ENCODE results near the gene ALG9.
"Not testable (repeated sequence)": the region's sequence is repeated elsewhere in the genome, so short reads cannot be mapped to it uniquely, and the experiment has no call there.

Gene ALG9, protein sequence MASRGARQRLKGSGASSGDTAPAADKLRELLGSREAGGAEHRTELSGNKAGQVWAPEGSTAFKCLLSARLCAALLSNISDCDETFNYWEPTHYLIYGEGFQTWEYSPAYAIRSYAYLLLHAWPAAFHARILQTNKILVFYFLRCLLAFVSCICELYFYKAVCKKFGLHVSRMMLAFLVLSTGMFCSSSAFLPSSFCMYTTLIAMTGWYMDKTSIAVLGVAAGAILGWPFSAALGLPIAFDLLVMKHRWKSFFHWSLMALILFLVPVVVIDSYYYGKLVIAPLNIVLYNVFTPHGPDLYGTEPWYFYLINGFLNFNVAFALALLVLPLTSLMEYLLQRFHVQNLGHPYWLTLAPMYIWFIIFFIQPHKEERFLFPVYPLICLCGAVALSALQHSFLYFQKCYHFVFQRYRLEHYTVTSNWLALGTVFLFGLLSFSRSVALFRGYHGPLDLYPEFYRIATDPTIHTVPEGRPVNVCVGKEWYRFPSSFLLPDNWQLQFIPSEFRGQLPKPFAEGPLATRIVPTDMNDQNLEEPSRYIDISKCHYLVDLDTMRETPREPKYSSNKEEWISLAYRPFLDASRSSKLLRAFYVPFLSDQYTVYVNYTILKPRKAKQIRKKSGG

DNA sequence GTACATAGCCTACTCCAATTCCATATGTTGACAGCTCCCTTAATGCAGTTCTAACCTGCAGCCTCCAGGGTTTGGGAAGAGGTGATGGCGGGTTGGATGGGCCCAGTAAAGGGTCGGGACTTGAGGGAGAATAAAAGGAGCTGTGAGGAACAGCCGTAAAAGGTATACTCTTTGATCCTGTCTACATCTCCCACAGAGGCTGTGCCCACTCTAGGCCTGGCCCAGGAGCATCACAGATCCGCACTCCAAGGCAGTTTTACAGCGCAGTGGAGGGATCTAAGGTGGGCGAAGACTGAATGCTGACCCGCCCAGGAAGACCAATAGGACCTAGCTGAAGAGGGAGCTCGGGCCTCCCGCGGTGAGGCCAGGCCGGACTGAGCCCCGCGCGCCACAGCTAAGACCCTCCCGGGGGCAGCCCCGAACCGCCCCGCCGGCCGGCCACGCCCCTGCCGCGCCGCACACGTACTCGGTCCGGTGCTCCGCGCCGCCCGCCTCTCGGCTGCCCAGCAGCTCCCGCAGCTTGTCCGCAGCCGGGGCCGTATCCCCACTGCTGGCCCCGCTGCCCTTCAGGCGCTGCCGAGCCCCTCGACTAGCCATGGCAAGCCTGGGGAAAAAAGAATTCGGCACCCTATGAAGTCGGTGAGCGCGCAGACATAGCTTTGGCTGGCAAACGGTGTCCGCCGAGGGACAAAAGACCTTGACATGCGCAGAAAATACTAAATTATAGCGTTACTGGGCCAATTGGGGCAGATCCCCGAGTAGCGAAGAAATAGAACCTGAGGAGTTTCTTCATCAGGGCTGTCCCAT lies at the start of gene ALG9:
Gene ALG9, minus strand, starts transcription at position 696 of the 807 bp plus-strand sequence. Its CDS starts 99 bp downstream, at position 597.
- FAIRE-seq, result peak; percentile 82

GRCh38 chr11:111920908-111921307 lies 49.5 kb upstream of the ALG9 start:
- no peak for FAIRE-seq

- peak; percentile 93 for FAIRE-seq
Observed at GRCh38 chr11:111918390-111919256, 47.2 kb upstream of the ALG9 start, which contains the start of gene C11orf52. TSS of gene C11orf52 (plus strand) at chr11:111918913. CDS start at chr11:111918973, 60 bp downstream.

DNA sequence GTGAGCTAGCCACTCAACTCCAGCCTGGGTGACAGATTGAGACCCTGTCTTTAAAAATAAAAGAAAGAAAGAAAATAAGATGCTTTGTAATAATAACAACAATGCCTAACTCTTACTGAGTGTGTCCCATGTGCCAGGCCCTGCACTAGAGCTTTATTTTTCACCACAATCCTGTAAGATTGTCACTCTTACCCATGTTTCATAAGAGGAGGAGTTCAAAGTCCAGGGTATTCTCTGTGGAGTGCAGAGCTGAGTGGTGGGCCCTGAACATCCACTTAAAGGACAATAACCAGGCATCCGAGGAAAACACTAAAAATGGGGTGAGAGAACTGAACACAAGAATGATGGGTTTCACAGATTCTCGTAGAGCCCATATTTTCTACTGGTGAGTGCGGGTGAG lies 46.4 kb upstream of the ALG9 start:
- FAIRE-seq, result no peak

- no peak for FAIRE-seq
Observed at GRCh38 chr11:111917312-111917711, 45.9 kb upstream of the ALG9 start.

DNA sequence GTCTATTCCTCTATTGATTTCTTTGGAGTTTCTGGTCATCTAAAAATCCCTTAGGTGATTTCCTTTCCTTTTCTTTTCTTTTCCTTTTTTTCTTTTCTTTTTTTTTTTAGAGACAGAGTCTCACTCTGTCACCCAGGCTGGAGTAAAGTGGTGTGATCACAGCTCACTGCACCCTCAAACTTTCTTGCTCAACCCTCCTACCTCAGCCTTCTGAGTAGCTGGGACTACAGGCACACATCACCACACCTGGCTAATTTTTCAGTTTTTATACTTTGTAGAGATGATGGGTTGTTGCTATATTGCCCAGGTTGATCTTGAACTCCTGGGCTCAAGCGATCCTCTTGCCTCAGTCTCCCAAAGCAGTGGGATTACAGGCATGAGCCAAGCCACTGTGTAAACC lies 45.4 kb upstream of the ALG9 start:
- FAIRE-seq, result no peak

- FAIRE-seq, result no peak
Observed at GRCh38 chr11:111913997-111914396, 42.6 kb upstream of the ALG9 start.

DNA sequence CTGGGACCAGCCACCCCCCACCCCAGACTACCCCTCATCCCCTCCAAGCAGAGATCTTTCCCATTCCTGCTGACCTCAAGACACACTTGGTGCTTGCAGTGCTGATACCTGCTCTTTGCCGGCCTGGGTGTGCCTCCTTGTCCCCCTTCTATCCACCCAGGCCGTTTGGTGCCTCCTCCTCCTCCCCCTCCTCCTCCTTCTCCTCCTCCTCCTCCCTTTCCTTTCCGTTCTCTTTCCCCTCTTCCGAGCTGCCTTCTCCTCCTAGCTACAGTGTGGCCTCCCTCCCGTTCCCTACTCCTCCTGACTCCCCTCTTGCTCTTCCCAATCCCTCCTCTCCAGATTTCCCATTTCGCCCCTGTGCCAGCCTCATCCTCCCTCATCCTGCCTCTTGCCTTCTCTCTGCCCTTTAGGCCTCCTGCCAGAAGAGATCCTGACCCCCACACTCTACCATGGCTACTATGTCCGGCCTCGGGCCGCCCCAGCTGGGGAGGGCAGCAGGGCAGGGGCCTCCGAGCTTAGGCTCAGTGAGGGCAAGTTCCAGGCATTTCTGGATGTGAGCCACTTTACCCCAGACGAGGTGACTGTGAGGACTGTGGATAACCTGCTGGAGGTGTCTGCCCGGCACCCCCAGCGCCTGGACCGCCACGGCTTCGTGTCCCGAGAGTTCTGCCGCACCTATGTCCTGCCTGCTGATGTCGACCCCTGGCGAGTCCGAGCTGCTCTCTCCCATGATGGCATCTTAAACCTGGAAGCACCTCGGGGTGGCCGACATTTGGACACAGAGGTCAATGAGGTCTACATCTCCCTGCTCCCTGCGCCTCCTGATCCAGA lies 41.9 kb upstream of the ALG9 start:
- FAIRE-seq, result no peak

- no peak for FAIRE-seq
Observed at GRCh38 chr11:111912535-111912934, 41.2 kb upstream of the ALG9 start, which contains the start of gene HSPB2. TSS of gene HSPB2 (plus strand) at chr11:111912734. CDS start at chr11:111912830, 96 bp downstream.

DNA sequence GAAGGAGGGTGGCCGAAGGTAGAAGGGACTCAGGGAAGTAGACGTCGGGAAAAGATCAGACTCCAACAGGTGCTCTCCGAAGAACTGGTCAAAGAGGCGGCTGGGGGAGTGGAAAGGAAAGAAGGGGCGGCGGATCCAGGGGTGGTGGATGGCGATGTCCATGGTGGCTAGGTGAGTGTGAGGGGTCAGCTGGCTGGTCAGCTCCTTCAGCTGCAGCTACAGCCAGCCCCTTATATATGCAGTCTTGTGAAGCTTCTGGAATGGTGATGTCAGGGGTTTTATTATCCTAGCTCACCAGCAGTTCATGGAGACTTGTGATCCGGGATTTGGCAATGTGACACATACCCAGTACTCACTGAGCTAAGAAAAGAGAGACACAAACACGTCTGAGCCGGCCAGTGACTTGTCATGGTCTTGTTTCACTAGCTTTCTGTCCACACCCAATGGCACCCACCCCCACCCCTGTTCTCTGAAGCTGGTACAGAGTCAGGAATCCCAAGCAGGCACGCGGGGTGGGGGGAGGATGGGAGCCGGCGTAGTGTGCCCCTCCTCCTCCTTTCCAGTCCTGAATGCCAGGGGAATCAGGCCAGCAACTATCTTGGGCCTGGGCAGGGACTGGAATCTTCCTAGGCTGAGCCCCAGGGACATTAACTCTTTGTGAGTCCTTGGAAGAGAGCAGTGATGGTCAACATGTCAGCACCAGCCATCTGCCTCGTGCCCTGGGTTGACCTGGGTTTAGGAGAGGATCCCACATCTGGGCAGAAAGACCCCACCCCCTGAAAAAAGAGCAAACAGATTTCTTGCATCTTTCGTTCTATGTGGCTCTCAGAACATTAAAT lies 40.4 kb upstream of the ALG9 start, which contains the start of gene CRYAB:
Gene CRYAB, minus strand, starts transcription at position 208 of the 839 bp plus-strand sequence. Its CDS starts 46 bp downstream, at position 162.
- no peak for FAIRE-seq

- no peak for FAIRE-seq
Observed at GRCh38 chr11:111910676-111911562, 39.5 kb upstream of the ALG9 start.

DNA sequence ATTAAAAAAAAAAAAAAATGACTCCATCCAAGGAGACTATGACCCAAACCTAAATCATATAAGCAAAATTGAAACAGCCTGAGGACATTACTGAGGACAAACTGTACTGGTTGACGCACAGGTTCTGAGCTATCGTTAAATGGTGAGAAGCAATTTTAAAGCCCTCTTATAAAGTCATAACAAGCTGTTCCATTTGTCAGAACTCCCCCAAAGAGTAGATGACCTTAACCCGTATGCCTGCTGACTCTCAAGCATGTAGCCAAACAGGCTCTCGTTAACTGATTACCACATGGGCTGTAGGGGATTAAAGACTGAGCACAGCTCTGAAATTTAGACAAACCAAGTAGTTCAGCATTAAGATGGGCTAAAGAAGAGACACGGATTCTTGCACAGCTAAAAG lies 38.0 kb upstream of the ALG9 start:
- no peak for FAIRE-seq

- no peak for FAIRE-seq
Observed at GRCh38 chr11:111908639-111909305, 37.4 kb upstream of the ALG9 start.

DNA sequence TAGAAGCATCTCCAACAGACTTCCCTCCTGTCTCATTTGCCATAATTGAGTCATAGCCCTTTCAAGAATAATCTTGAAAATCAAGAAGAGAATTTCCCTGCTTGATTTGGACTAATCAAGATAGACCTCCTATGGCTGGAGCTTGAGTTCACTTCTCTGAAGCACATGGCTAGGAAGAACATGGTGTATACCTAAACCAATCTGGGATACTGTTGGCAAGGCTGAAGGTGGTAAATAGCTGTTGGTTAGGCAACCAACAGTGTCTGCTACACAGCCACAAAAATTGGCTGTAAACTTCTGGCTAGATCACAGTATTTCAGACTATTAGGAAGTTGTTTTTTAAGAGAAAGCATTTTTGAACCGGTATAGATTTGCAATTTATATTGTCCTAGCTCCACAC lies 35.3 kb upstream of the ALG9 start:
- no peak for FAIRE-seq

DNA sequence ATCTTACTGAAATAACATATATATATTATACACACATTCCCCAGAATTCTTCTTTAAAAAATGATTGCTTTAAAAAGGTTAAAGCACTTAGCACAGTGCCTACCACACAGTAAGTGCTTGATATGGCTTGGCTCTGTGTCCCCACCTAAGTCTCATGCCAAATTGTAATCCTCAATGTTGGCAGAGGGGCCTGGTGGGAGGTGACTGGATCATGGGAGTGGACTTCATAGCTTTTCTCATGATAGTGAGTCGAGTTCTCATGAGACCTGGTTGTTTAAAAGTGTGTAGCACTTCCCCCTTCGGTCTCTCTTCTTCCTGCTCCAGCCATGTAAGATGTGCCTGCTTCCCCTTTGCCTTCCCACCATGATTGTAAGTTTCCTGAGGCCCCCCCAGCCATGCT lies 34.0 kb upstream of the ALG9 start:
- FAIRE-seq, result no peak

DNA sequence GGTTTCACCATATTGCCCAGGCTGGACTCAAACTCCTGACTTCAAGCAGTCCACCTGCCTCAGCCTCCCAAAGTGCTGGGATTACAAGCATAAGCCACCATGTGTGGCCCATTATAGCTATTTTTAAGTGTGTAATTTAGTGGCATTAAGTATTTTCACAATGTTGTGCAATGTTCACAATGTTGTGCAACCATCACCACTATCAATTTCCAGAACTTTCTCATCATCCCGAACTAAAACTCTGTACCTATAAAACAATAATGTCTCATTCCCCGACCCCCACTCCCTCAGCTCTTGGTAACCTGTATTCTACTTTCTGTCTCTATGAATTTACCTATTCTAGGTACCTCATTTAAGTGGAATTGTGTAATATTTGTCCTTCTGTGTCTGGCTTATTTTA lies 15.5 kb upstream of the ALG9 start:
- FAIRE-seq, result no peak

- peak; percentile 62 for FAIRE-seq
Observed at GRCh38 chr11:111886032-111886431, 14.7 kb upstream of the ALG9 start.

- not testable (repeated sequence) for FAIRE-seq
Observed at GRCh38 chr11:111885053-111885452, 13.7 kb upstream of the ALG9 start.

DNA sequence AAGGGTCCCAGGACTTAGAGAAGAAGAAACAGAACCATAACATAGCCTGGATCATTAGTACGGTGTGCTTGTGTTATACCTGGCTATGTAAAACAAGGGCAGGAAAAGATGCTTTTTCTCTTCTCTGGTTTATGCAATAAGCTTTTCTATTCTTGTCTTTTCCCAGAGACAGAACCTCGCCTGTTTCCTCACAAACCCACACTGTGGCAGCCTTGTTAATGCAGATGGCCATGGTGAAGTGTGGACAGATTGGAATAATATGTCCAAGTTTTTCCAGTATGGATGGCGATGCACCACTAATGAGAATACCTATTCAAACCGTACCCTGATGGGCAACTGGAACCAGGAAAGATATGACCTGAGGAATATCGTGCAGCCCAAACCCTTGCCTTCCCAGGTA lies 10.8 kb upstream of the ALG9 start:
- FAIRE-seq, result no peak
